A549 (cell line): ENCODE measurements around the gene HIGD1C. TPM values are rescaled to one million over a fixed set of nuclear protein-coding genes. Genes with fewer than 3 reads are reported as not detected.

Source experiments
- ATAC-seq, 2 experiments: fragments of 200-7000 bp in 1 of 2; fragments of >200 bp in 1 of 2; cut with Nextera tagmentation in 1 of 2; cut with Tn5 transposase in 1 of 2; 3 replicates each; pipeline versions ENCODE4 v1.8.0 to v1.9.1; 2018 to 2020; ENCODE audit warnings: mild to moderate bottlenecking in 1 of 2, moderate library complexity in 1 of 2
- CTCF ChIA-PET: fragments of 300-600 bp; sonication (Branson Sonifier 250); formaldehyde crosslinking; extraction: SDS; loops from one replicate; lab custom pipeline; 2021; ENCODE audit warnings: antibody characterized with exemption, inconsistent platforms; lab: Yijun Ruan, JAX
- POLR2A ChIA-PET: fragments of 350-600 bp; formaldehyde crosslinking; extraction: SDS; loops from one replicate; lab custom pipeline; 2021; ENCODE audit warnings: antibody characterized with exemption, inconsistent platforms; lab: Yijun Ruan, JAX
- DNase-seq, 2 experiments: peaks; one replicate each; pipeline versions ENCODE4 v3.0.0 to v3.0.0-alpha.2; 2011 to 2016; ENCODE audit warnings: low read depth in 1 of 2, low spot score in 1 of 2
- FAIRE-seq: peaks from 2 replicates; lab custom pipeline; 2011; peaks lifted over from hg19 to GRCh38; lab: Jason Lieb, UNC
- H3K27ac ChIP-seq, 2 experiments: fragments of >200 bp; sonication (Bioruptor Twin); formaldehyde crosslinking; 3 replicates each; pipeline ENCODE4 v1.5.1; 2016 to 2017
- H3K4me1 ChIP-seq: fragments of >200 bp; sonication (Bioruptor Twin); formaldehyde crosslinking; 3 replicates; pipeline ENCODE4 v1.6.1; 2016
- H3K4me2 ChIP-seq: fragments of >200 bp; sonication (Bioruptor Twin); formaldehyde crosslinking; 3 replicates; pipeline ENCODE4 v1.6.1; 2016
- H3K4me3 ChIP-seq: fragments of >200 bp; sonication (Bioruptor Twin); formaldehyde crosslinking; 3 replicates; pipeline ENCODE4 v1.5.1; 2016
- H3K9me3 ChIP-seq: fragments of >200 bp; sonication (Bioruptor Twin); formaldehyde crosslinking; 3 replicates; pipeline ENCODE4 v1.6.1; 2016
- BHLHE40 ChIP-seq: IDR thresholded peaks from 2 replicates; pipeline ENCODE4 v1.6.1; 2012; ENCODE audit warnings: low read depth, low read length, inconsistent platforms
- CEBPB ChIP-seq, 2 experiments: fragments of >200 bp in 1 of 2; sonication (Bioruptor Twin) in 1 of 2; formaldehyde crosslinking in 1 of 2; IDR thresholded peaks; 2 replicates each; pipeline ENCODE4 v1.6.1; 2012 to 2016
- CHD4 ChIP-seq: fragments of 200-600 bp; sonication (generic); IDR thresholded peaks from 2 replicates; pipeline ENCODE4 v1.6.1; 2016; ENCODE audit warnings: antibody characterized with exemption, mild to moderate bottlenecking, borderline replicate concordance
- EHF ChIP-seq: fragments of 250-450 bp; sonication (Bioruptor Pico); IDR thresholded peaks from 2 replicates; pipeline ENCODE4 v1.5.0; 2020; ENCODE audit warnings: mild to moderate bottlenecking
- HDAC2 ChIP-seq: fragments of 200-600 bp; sonication (generic); IDR thresholded peaks from 2 replicates; pipeline ENCODE4 v1.6.1; 2016
- KDM5A ChIP-seq: fragments of 200-600 bp; sonication (generic); IDR thresholded peaks from 2 replicates; pipeline ENCODE4 v1.6.1; 2016; ENCODE audit warnings: antibody characterized with exemption, mild to moderate bottlenecking
- MAZ ChIP-seq: fragments of 150-350 bp; IDR thresholded peaks from 2 replicates; pipeline ENCODE4 v1.6.1; 2014; ENCODE audit warnings: antibody characterized with exemption, low read depth, low read length, borderline replicate concordance
- NFE2L2 ChIP-seq: fragments of 150-350 bp; conservative IDR thresholded peaks from 2 replicates; pipeline ENCODE4 v1.6.1; 2014; ENCODE audit warnings: low read length
- NR3C1 ChIP-seq: fragments of >200 bp; sonication (Bioruptor Twin); formaldehyde crosslinking; IDR thresholded peaks from 3 replicates; pipeline ENCODE4 v1.6.1; 2017
- RARB ChIP-seq: fragments of 250-450 bp; sonication (Bioruptor Pico); IDR thresholded peaks from 2 replicates; pipeline ENCODE4 v1.8.0; 2021; ENCODE audit warnings: mild to moderate bottlenecking, moderate library complexity
- RNF2 ChIP-seq: fragments of 200-600 bp; sonication (generic); IDR thresholded peaks from 2 replicates; pipeline ENCODE4 v1.6.1; 2016; ENCODE audit warnings: low read depth, mild to moderate bottlenecking, antibody characterized with exemption, moderate library complexity, borderline replicate concordance
- ZC3H11A ChIP-seq: fragments of 450-650 bp; IDR thresholded peaks from 2 replicates; pipeline ENCODE4 v1.6.1; 2014; ENCODE audit warnings: antibody characterized with exemption, mild to moderate bottlenecking
- ZNF302 ChIP-seq: fragments of 250-450 bp; sonication (Bioruptor Pico); IDR thresholded peaks from 2 replicates; pipeline ENCODE4 v1.9.0; 2021; ENCODE audit warnings: inconsistent platforms, mild to moderate bottlenecking, moderate library complexity
- WGBS: methylation state at CpG from one replicate; pipeline ENCODE4 v1.1.6; 2017; ENCODE audit errors: missing lambda C conversion rate; 5-methylcytosine and 5-hydroxymethylcytosine counted together
- polyA plus RNA-seq, 4 experiments: library from polyadenylated mRNA; depleted of rRNA in 3 of 4; stranded (reverse); fragments of >200 nt; fragmentation: RNase III in 1 of 4; extraction: RNeasy Plus Mini Kit Qiagen cat#74134 plus additional on column Dnase treatment in 1 of 4; gene quantifications; 2 replicates in 3 of 4; 3 replicates in 1 of 4; pipeline ENCODE4 v1.2.3, GENCODE V29; 2011 to 2017
- TF ChIP-seq, protein P1 (sequence below): IDR thresholded peaks from 2 replicates; pipeline ENCODE4 v1.6.1; 2012
- TF ChIP-seq, protein P2 (sequence below): fragments of >200 bp; sonication (Bioruptor Twin); formaldehyde crosslinking; IDR thresholded peaks from 2 replicates; pipeline ENCODE4 v1.6.1; 2016
- TF ChIP-seq, protein P3 (sequence below): fragments of >200 bp; sonication (Bioruptor Twin); formaldehyde crosslinking; IDR thresholded peaks from 3 replicates; pipeline ENCODE4 v1.6.1; 2016
- TF ChIP-seq, protein P4 (sequence below): fragments of >200 bp; sonication (Bioruptor Twin); formaldehyde crosslinking; IDR thresholded peaks from 3 replicates; pipeline ENCODE4 v1.5.1; 2016
- TF ChIP-seq, protein P5 (sequence below): fragments of 250-450 bp; sonication (Bioruptor Pico); IDR thresholded peaks from 2 replicates; pipeline ENCODE4 v1.5.0; 2020; ENCODE audit warnings: low read depth, mild to moderate bottlenecking, moderate library complexity

The HIGD1C gene
- polyA plus RNA-seq, 2 of the 4 experiments (the other 2 are of a cell fraction), result not detected

DNA sequence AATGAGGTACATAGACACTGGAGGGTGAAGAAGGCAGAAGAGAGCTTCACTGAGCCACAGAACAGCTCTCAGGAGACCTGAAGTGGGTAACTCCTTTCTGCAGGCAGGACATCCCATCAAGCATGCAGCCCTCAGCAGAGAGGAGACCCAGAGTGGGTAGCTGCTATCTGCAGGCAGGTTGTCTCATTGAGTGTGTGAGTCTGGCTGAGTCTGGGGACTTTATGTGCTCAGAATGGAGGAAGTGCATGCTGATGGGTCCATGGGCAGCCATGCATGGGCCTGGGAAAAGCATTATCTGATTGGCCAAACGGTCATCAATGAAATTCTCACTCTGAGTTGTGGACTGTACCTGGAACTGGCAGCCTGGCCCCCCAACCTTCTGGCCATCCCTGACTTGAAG lies 14.7 kb upstream of the HIGD1C start (continued):
- TF ChIP-seq, protein P1, sequence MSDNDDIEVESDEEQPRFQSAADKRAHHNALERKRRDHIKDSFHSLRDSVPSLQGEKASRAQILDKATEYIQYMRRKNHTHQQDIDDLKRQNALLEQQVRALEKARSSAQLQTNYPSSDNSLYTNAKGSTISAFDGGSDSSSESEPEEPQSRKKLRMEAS, result no peak
- TF ChIP-seq, all 56 proteins: peak for 0

DNA sequence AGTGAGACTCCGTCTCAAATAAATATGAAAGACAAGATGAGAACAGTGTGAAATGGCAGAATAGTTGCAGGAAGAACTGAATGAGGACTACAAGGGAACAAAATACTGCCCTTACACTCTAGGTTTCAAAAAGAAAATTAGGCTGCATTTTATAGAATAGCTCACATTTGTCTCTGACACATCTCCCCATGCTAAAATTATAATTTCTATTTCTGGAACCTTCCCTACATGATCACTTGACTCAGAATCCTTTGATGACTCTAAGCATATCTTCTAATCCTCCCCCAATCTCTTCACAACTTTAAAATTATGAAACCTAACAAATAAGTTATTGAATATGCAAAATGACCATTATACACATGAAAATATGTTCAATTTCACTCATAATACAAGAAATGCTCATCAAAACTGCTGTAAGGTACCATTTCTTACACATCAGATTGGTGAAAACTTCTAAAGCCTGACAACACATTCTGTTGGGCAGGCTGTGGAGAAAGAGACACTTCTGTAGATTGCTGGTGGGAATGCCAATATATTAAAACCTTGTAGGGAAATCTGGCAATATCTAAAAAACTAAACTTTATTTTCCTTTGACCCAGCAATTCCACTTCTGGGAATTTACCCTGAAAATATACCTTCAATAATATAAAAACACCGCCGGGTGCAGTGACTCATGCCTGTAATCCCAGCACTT lies 4.3 kb upstream of the HIGD1C start:
- CTCF ChIA-PET, result interaction anchor here (1.0 kb wide), 1 partner anchor 103 kb away, joined by 3 read pairs; no protein-coding TSS in a partner anchor
- Histone ChIP-seq H3K4me3 (no peak overlapping the region), H3K4me1 (no peaks in the 10 kb centered on the region), H3K27ac (no peak overlapping the region), H3K4me2 (no peak overlapping the region), H3K9me3 (no peaks in the 10 kb centered on the region)
- DNase-seq (no peak), ATAC-seq (no peak), FAIRE-seq (no peak)
- POLR2A ChIA-PET, result no interaction called here
- WGBS, result 53% methylated on average over 3 of the region's 3 CpGs
- TF ChIP-seq NR3C1, result no peak
- TF ChIP-seq CEBPB (IDR thresholded peaks at IDR 0.05), result no peak
- no peak for TF ChIP-seq ZC3H11A
- no peak for TF ChIP-seq KDM5A

DNA sequence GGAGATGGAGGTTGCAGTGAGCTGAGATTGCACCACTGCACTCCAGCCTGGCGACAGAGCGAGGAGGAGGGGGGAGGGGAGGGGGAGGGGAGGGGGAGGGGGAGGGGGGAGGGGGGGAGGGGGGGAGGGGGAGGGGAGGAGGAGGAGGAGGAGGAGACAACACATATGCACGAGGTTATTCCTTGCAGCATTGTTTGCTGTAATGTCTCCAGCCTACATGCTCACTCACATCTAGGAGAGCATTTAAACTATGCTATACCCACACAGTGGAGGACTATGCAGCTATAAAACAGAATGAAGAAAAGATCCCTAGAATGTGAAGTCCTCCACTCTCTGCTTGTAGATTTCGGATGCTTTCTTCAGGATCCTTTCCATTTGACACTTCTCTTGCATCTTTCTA lies 3.5 kb upstream of the HIGD1C start:
- WGBS, result 53% methylated on average over 2 of the region's 4 CpGs
- DNase-seq (no peak), ATAC-seq (0 out of 6 replicates have a peak, but pooled peaks of 1 of the 2 experiments have one; percentile 38), FAIRE-seq (no peak)
- CTCF ChIA-PET, result interaction anchor here (0.9 kb wide), 1 partner anchor 183 kb away, joined by 3 read pairs; no protein-coding TSS in a partner anchor
- H3K9me3 ChIP-seq, result no peaks in the 10 kb centered on the region
- no peaks in the 10 kb centered on the region for H3K4me1 ChIP-seq
- TF ChIP-seq EHF (CRISPR knock-in tag) (no peak), HDAC2 (no peak), ZNF302 (no peak), RNF2 (no peak), ZC3H11A (no peak), BHLHE40 (no peak), RARB (CRISPR knock-in tag) (no peak), NFE2L2 (no peak), CHD4 (no peak), MAZ (no peak)
- TF ChIP-seq, protein P2, sequence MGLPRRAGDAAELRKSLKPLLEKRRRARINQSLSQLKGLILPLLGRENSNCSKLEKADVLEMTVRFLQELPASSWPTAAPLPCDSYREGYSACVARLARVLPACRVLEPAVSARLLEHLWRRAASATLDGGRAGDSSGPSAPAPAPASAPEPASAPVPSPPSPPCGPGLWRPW, result no peak
- TF ChIP-seq, protein P3, sequence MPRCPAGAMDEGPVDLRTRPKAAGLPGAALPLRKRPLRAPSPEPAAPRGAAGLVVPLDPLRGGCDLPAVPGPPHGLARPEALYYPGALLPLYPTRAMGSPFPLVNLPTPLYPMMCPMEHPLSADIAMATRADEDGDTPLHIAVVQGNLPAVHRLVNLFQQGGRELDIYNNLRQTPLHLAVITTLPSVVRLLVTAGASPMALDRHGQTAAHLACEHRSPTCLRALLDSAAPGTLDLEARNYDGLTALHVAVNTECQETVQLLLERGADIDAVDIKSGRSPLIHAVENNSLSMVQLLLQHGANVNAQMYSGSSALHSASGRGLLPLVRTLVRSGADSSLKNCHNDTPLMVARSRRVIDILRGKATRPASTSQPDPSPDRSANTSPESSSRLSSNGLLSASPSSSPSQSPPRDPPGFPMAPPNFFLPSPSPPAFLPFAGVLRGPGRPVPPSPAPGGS, result no peak
- TF ChIP-seq, protein P4, sequence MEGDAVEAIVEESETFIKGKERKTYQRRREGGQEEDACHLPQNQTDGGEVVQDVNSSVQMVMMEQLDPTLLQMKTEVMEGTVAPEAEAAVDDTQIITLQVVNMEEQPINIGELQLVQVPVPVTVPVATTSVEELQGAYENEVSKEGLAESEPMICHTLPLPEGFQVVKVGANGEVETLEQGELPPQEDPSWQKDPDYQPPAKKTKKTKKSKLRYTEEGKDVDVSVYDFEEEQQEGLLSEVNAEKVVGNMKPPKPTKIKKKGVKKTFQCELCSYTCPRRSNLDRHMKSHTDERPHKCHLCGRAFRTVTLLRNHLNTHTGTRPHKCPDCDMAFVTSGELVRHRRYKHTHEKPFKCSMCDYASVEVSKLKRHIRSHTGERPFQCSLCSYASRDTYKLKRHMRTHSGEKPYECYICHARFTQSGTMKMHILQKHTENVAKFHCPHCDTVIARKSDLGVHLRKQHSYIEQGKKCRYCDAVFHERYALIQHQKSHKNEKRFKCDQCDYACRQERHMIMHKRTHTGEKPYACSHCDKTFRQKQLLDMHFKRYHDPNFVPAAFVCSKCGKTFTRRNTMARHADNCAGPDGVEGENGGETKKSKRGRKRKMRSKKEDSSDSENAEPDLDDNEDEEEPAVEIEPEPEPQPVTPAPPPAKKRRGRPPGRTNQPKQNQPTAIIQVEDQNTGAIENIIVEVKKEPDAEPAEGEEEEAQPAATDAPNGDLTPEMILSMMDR, result no peak
- TF ChIP-seq, protein P5, sequence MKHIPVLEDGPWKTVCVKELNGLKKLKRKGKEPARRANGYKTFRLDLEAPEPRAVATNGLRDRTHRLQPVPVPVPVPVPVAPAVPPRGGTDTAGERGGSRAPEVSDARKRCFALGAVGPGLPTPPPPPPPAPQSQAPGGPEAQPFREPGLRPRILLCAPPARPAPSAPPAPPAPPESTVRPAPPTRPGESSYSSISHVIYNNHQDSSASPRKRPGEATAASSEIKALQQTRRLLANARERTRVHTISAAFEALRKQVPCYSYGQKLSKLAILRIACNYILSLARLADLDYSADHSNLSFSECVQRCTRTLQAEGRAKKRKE (CRISPR knock-in tag), result no peak
- POLR2A ChIA-PET, result no interaction called here
- no peak overlapping the region for H3K4me3 ChIP-seq
- no peak overlapping the region for H3K27ac ChIP-seq
- no peak overlapping the region for H3K4me2 ChIP-seq
